ENCODE measurements around the gene ZSWIM2. TPM values are rescaled to one million over a fixed set of nuclear protein-coding genes. Genes with fewer than 3 reads are reported as not detected.

The ZSWIM2 gene
- total RNA-seq, 1 experiment from 2014 or later, result not detected

- POLR2A ChIA-PET, result no interaction called here
- Histone ChIP-seq H3K36me3 (ENCODE audit: control insufficient read depth, insufficient read depth, low read length) (no peaks in the 10 kb centered on the region), H3K9me3 (ENCODE audit: control insufficient read depth, insufficient read depth, low read depth, low read length) (no peaks in the 10 kb centered on the region), H3K4me1 (ENCODE audit: control insufficient read depth, insufficient read depth, low read length) (no peaks in the 10 kb centered on the region), H3K27me3 (ENCODE audit: control insufficient read depth, insufficient read depth, low read length) (no peaks in the 10 kb centered on the region), H3K27ac (ENCODE audit: low read length) (no peak overlapping the region), H3K4me3 (ENCODE audit: low read depth in 2 of 2, low read length in 2 of 2) (no peak overlapping the region)
- TF ChIP-seq SIN3A (IDR thresholded peaks at IDR 0.05; ENCODE audit: borderline replicate concordance, insufficient read depth, low read depth, low read length) (no peak), REST (IDR thresholded peaks at IDR 0.05; ENCODE audit: insufficient read depth in 1 of 2, low read depth in 2 of 2, low read length in 1 of 2) (no peak), TCF7L2 (IDR thresholded peaks at IDR 0.05; ENCODE audit: low read depth, low read length) (no peak), CTCF (IDR thresholded peaks at IDR 0.05) (no peak), POLR2AphosphoS5 (IDR thresholded peaks at IDR 0.05; ENCODE audit: low read depth, low read length) (no peak)
- no TSS peak for BruUV-seq (replicated peaks)
- intact Hi-C loops (cut with micrococcal nuclease; ENCODE audit: unreplicated experiment), result no loop called here
- ATAC-seq (no peak), DNase-seq (ENCODE audit: low read depth, low spot score) (no peak)
- CTCF ChIA-PET, result no interaction called here
- in situ Hi-C loops (cut with HindIII; ENCODE audit: low pct_unique_long_range_greater_than_20kb, low sequenced_read_pairs), result no loop called here
These were observed 34.7 kb upstream of the ZSWIM2 start for GRCh38 chr2:186883666-186884065.

GRCh38 chr2:186882511-186883071, 33.6 kb upstream of the ZSWIM2 start:
- ChIA-PET CTCF (no interaction called here), POLR2A (no interaction called here)
- no TSS peak for BruUV-seq (replicated peaks)
- intact Hi-C loops (cut with micrococcal nuclease; ENCODE audit: unreplicated experiment), result no loop called here
- Histone ChIP-seq H3K36me3 (ENCODE audit: control insufficient read depth, insufficient read depth, low read length) (no peaks in the 10 kb centered on the region), H3K27me3 (ENCODE audit: control insufficient read depth, insufficient read depth, low read length) (no peaks in the 10 kb centered on the region), H3K4me3 (ENCODE audit: low read depth in 2 of 2, low read length in 2 of 2) (no peak overlapping the region), H3K4me1 (ENCODE audit: control insufficient read depth, insufficient read depth, low read length) (no peaks in the 10 kb centered on the region), H3K27ac (ENCODE audit: low read length) (no peak overlapping the region), H3K9me3 (ENCODE audit: control insufficient read depth, insufficient read depth, low read depth, low read length) (no peaks in the 10 kb centered on the region)
- TF ChIP-seq CTCF (IDR thresholded peaks at IDR 0.05) (no peak), POLR2AphosphoS5 (IDR thresholded peaks at IDR 0.05; ENCODE audit: low read depth, low read length) (no peak), TCF7L2 (IDR thresholded peaks at IDR 0.05; ENCODE audit: low read depth, low read length) (no peak), SIN3A (IDR thresholded peaks at IDR 0.05; ENCODE audit: borderline replicate concordance, insufficient read depth, low read depth, low read length) (no peak), REST (IDR thresholded peaks at IDR 0.05; ENCODE audit: insufficient read depth in 1 of 2, low read depth in 2 of 2, low read length in 1 of 2) (no peak)
- in situ Hi-C loops (cut with HindIII; ENCODE audit: low pct_unique_long_range_greater_than_20kb, low sequenced_read_pairs), result no loop called here
- DNase-seq (ENCODE audit: low read depth, low spot score) (no peak), ATAC-seq (no peak)

Measured in Panc1 (cell line).